ENCODE results near the gene CMSS1.

DNA sequence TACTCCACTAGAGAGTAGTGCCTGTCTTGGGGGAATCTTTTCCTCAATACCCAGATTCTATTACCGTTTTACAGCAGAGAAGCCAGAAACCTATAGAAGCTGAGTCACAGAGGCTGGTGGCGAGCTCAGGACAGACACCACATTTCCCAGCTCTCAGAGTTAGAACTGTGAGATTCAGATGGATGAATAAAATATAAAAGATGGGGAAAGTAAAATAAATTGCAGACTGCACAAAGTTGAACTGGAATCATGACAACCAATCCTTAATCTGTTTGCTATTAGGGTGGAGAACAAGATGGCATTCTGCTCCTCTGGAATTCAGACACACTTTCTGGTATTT is 40.5 kb upstream of the CMSS1 start:
- TF ChIP-seq, protein P1, sequence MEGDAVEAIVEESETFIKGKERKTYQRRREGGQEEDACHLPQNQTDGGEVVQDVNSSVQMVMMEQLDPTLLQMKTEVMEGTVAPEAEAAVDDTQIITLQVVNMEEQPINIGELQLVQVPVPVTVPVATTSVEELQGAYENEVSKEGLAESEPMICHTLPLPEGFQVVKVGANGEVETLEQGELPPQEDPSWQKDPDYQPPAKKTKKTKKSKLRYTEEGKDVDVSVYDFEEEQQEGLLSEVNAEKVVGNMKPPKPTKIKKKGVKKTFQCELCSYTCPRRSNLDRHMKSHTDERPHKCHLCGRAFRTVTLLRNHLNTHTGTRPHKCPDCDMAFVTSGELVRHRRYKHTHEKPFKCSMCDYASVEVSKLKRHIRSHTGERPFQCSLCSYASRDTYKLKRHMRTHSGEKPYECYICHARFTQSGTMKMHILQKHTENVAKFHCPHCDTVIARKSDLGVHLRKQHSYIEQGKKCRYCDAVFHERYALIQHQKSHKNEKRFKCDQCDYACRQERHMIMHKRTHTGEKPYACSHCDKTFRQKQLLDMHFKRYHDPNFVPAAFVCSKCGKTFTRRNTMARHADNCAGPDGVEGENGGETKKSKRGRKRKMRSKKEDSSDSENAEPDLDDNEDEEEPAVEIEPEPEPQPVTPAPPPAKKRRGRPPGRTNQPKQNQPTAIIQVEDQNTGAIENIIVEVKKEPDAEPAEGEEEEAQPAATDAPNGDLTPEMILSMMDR (conservative IDR thresholded peaks at IDR 0.05; ENCODE audit: low read depth, low read length) = no peak
- no peak for TF ChIP-seq EZH2 (IDR thresholded peaks at IDR 0.05; ENCODE audit: borderline replicate concordance, low read depth, low read length, poor library complexity, severe bottlenecking)

Data from A673 (cell line).